ENCODE data around the gene MOK.
"Not testable (repeated sequence)": the region's sequence is repeated elsewhere in the genome, so short reads cannot be mapped to it uniquely, and the experiment has no call there.

The MOK gene

GRCh38 chr14:102304611-102305506, at the start of gene MOK:
MOK (minus strand) TSS chr14:102305164; CDS start chr14:102304968, 196 bp downstream.
- peak; percentile 98 for DNase-seq (ENCODE audit: low spot score)

GRCh38 chr14:102353126-102353619, 48.2 kb upstream of the MOK start:
- DNase-seq (ENCODE audit: low spot score), result no peak

- DNase-seq (ENCODE audit: low spot score), result no peak
These were observed 47.2 kb upstream of the MOK start for GRCh38 chr14:102352213-102352612.

GRCh38 chr14:102351593-102351992, 46.6 kb upstream of the MOK start:
- DNase-seq (ENCODE audit: low spot score), result not testable (repeated sequence)

- DNase-seq (ENCODE audit: low spot score), result no peak
These were observed 46.1 kb upstream of the MOK start for GRCh38 chr14:102351023-102351422.

- no peak for DNase-seq (ENCODE audit: low spot score)
These were observed 43.4 kb upstream of the MOK start for GRCh38 chr14:102348376-102348775.

- DNase-seq (ENCODE audit: low spot score), result no peak
These were observed 41.7 kb upstream of the MOK start for GRCh38 chr14:102346645-102347044.

- DNase-seq (ENCODE audit: low spot score), result no peak
These were observed 40.3 kb upstream of the MOK start for GRCh38 chr14:102345232-102345631.

GRCh38 chr14:102344485-102344884, 39.5 kb upstream of the MOK start:
- DNase-seq (ENCODE audit: low spot score), result no peak

GRCh38 chr14:102344084-102344483, 39.1 kb upstream of the MOK start:
- DNase-seq (ENCODE audit: low spot score), result no peak

- no peak for DNase-seq (ENCODE audit: low spot score)
These were observed 37.3 kb upstream of the MOK start for GRCh38 chr14:102342238-102342637.

GRCh38 chr14:102341566-102341965, 36.6 kb upstream of the MOK start:
- no peak for DNase-seq (ENCODE audit: low spot score)

- no peak for DNase-seq (ENCODE audit: low spot score)
These were observed 33.8 kb upstream of the MOK start for GRCh38 chr14:102338724-102339123.

GRCh38 chr14:102335163-102335562, 30.2 kb upstream of the MOK start:
- DNase-seq (ENCODE audit: low spot score), result no peak

GRCh38 chr14:102333795-102334705, 29.1 kb upstream of the MOK start:
- no peak for DNase-seq (ENCODE audit: low spot score)

GRCh38 chr14:102333390-102333789, 28.4 kb upstream of the MOK start:
- no peak for DNase-seq (ENCODE audit: low spot score)

- DNase-seq (ENCODE audit: low spot score), result no peak
These were observed 25.8 kb upstream of the MOK start for GRCh38 chr14:102330806-102331205.

- DNase-seq (ENCODE audit: low spot score), result not testable (repeated sequence)
These were observed 24.4 kb upstream of the MOK start for GRCh38 chr14:102329381-102329780.

- DNase-seq (ENCODE audit: low spot score), result no peak
These were observed 21.6 kb upstream of the MOK start for GRCh38 chr14:102326583-102326982.

GRCh38 chr14:102325791-102326345, 20.9 kb upstream of the MOK start:
- DNase-seq (ENCODE audit: low spot score), result no peak

- DNase-seq (ENCODE audit: low spot score), result peak; percentile 39
These were observed 18.1 kb upstream of the MOK start for GRCh38 chr14:102323102-102323501.

All from HuH-7 (cell line).